K562 (cell line): ENCODE data around the gene NUAK1. TPM values are rescaled to one million over a fixed set of nuclear protein-coding genes. Genes with fewer than 3 reads are reported as not detected.

Experiments
- ATAC-seq: fragments of 200-7000 bp; cut with Tn5 transposase; 3 replicates; pipeline ENCODE4 v1.9.1; 2020; ENCODE audit warnings: moderate library complexity
- BruUV-seq: library from RNA; stranded (reverse); fragments of 400-500 nt; replicated peaks from 2 replicates; lab custom pipeline; 2021; lab: Mats Ljungman, UMichigan
- CTCF ChIA-PET: fragments of 300-600 bp; formaldehyde crosslinking; extraction: SDS; loops from one replicate; lab custom pipeline; 2021; ENCODE audit warnings: low intra/inter-chr PET ratio; lab: Yijun Ruan, JAX
- POLR2A ChIA-PET: fragments of 300-600, 350-650 bp; sonication (Branson Sonifier 250); formaldehyde crosslinking; extraction: SDS; loops from one replicate; lab custom pipeline; 2021; ENCODE audit warnings: antibody characterized with exemption, inconsistent platforms; lab: Yijun Ruan, JAX
- DNase-seq, 4 experiments: peaks; one replicate each; pipeline versions ENCODE4 v3.0.0 to v3.0.0-alpha.2; 2011 to 2018; ENCODE audit warnings: low spot score in 3 of 4, mixed read lengths in 3 of 4; ENCODE audit errors: extremely low read depth in 1 of 4
- FAIRE-seq: peaks from 2 replicates; lab custom pipeline; 2011; peaks lifted over from hg19 to GRCh38; lab: Jason Lieb, UNC
- H2AFZ ChIP-seq: 2 replicates; pipeline ENCODE4 v1.6.0; 2011; ENCODE audit warnings: low read depth, low read length, control low read depth, inconsistent platforms
- H3K27ac ChIP-seq: fragments of 200-600 bp; 3 replicates; pipeline ENCODE4 v1.8.0; 2011; ENCODE audit warnings: low read depth, mild to moderate bottlenecking, control low read depth, inconsistent platforms, low read length, moderate library complexity, mixed read lengths; ENCODE audit errors: extremely low read depth
- H3K27me3 ChIP-seq, 2 experiments: fragments of 300-600 bp in 1 of 2; 2 replicates in 1 of 2; 3 replicates in 1 of 2; pipeline versions ENCODE4 v1.6.0 to v1.8.0; 2011; ENCODE audit warnings: inconsistent platforms in 2 of 2, low read length in 2 of 2, mild to moderate bottlenecking in 1 of 2, mixed read lengths in 1 of 2, moderate library complexity in 1 of 2; ENCODE audit not compliant: control insufficient read depth in 2 of 2, insufficient read depth in 2 of 2
- H3K36me3 ChIP-seq: fragments of 300-600 bp; 3 replicates; pipeline ENCODE4 v1.8.0; 2011; ENCODE audit warnings: mild to moderate bottlenecking, low read length, inconsistent platforms; ENCODE audit not compliant: control insufficient read depth, insufficient read depth
- H3K4me1 ChIP-seq, 2 experiments: fragments of 200-600 bp in 1 of 2; replicated peaks in 1 of 2; 2 replicates in 1 of 2; 3 replicates in 1 of 2; pipeline versions ENCODE4 v1.5.1 to v1.8.0; 2011; ENCODE audit warnings: inconsistent platforms in 2 of 2, low read length in 2 of 2, mild to moderate bottlenecking in 1 of 2, mixed read lengths in 1 of 2, moderate library complexity in 1 of 2; ENCODE audit not compliant: control insufficient read depth in 2 of 2, insufficient read depth in 2 of 2
- H3K4me2 ChIP-seq: 2 replicates; pipeline ENCODE4 v1.6.1; 2011; ENCODE audit warnings: low read length, control low read depth, inconsistent platforms, mixed read lengths; ENCODE audit not compliant: insufficient read depth
- H3K4me3 ChIP-seq: fragments of 200-600 bp; sonication (generic), shearing (Covaris generic); 2 replicates; pipeline ENCODE4 v1.5.1; 2016; ENCODE audit warnings: control low read depth, inconsistent platforms
- H3K79me2 ChIP-seq: fragments of 200-600 bp; 3 replicates; pipeline ENCODE4 v1.8.0; 2011; ENCODE audit warnings: low read length, inconsistent platforms; ENCODE audit not compliant: control insufficient read depth, insufficient read depth
- H3K9ac ChIP-seq, 2 experiments: 2 replicates each; pipeline versions ENCODE4 v1.6.0 to v1.6.1; 2011; ENCODE audit warnings: low read depth in 2 of 2, low read length in 2 of 2, control low read depth in 1 of 2, inconsistent platforms in 1 of 2, mild to moderate bottlenecking in 1 of 2, mixed read lengths in 1 of 2; ENCODE audit not compliant: insufficient read depth in 1 of 2
- H3K9me1 ChIP-seq: one replicate; pipeline ENCODE4 v1.6.0; 2011; ENCODE audit warnings: inconsistent platforms, mild to moderate bottlenecking, low read length, moderate library complexity; ENCODE audit not compliant: control insufficient read depth, insufficient read depth
- H3K9me3 ChIP-seq: replicated peaks from 2 replicates; pipeline ENCODE4 v1.5.1; 2011; ENCODE audit warnings: low read depth, low read length, inconsistent platforms; ENCODE audit not compliant: control insufficient read depth, insufficient read depth
- H4K20me1 ChIP-seq: replicated peaks from 2 replicates; pipeline ENCODE4 v1.6.1; 2011; ENCODE audit warnings: low read length, inconsistent platforms, mixed read lengths; ENCODE audit not compliant: control insufficient read depth, insufficient read depth
- ADNP ChIP-seq: fragments of 200-800 bp; sonication (Bioruptor generic); IDR thresholded peaks from 2 replicates; pipeline ENCODE4 v1.6.1; 2016; ENCODE audit warnings: missing genetic modification characterization, missing compliant biosample characterization
- CSDE1 ChIP-seq, 2 experiments: fragments of 450-650 bp; IDR thresholded peaks; 2 replicates each; pipeline ENCODE4 v1.6.1; 2016; ENCODE audit warnings: mild to moderate bottlenecking in 1 of 2
- NELFE ChIP-seq: IDR thresholded peaks from 2 replicates; pipeline ENCODE4 v1.6.1; 2011; ENCODE audit warnings: mild to moderate bottlenecking; ENCODE audit not compliant: insufficient read depth, insufficient read length
- SMARCC2 ChIP-seq: fragments of 450-650 bp; IDR thresholded peaks from 2 replicates; pipeline ENCODE4 v1.6.1; 2017; ENCODE audit warnings: antibody characterized with exemption, moderate library complexity, mild to moderate bottlenecking, low read depth
- TCF3 ChIP-seq: sonication (generic); formaldehyde crosslinking; IDR thresholded peaks from 2 replicates; pipeline ENCODE4 v1.4.0; 2020; ENCODE audit warnings: mild to moderate bottlenecking, missing genetic modification reagents
- TCFL5 ChIP-seq: fragments of 250-450 bp; sonication (Bioruptor Pico); conservative IDR thresholded peaks from 2 replicates; pipeline ENCODE4 v1.6.1; 2021; ENCODE audit warnings: mild to moderate bottlenecking, moderate library complexity, matching md5 sums
- ZFP91 ChIP-seq: sonication (generic); formaldehyde crosslinking; IDR thresholded peaks from 2 replicates; pipeline ENCODE4 v1.8.0; 2022; ENCODE audit warnings: mild to moderate bottlenecking, missing genetic modification reagents
- ZFPM2 ChIP-seq: fragments of 250-450 bp; sonication (Bioruptor Pico); IDR thresholded peaks from 2 replicates; pipeline ENCODE4 v1.5.1; 2022; ENCODE audit warnings: mild to moderate bottlenecking
- WGBS: fragments of 100-300 bp; shearing (Covaris generic); methylation state at CpG from one replicate; pipeline ENCODE4 v1.1.6; 2016; ENCODE audit warnings: low coverage, mixed read lengths; ENCODE audit not compliant: insufficient coverage; ENCODE audit errors: missing lambda C conversion rate; 5-methylcytosine and 5-hydroxymethylcytosine counted together
- in situ Hi-C: fragments of 300-500 bp; cut with MboI; formaldehyde crosslinking; loops from 4 replicates; pipeline ENCODE4 v1.15.0; 2018; ENCODE audit warnings: inconsistent platforms, mixed read lengths
- intact Hi-C: fragments of 100-400 bp; cut with micrococcal nuclease; formaldehyde crosslinking; loops from 2 replicates; pipeline ENCODE4 v1.14.2; 2022
- polyA plus RNA-seq, 8 experiments: library from polyadenylated mRNA; depleted of rRNA in 4 of 8; stranded (reverse) in 5 of 8; unstranded in 3 of 8; fragments of >200 nt; fragmentation: Nextera tagmentation in 2 of 8; fragmentation: Illumina TruSeq in 1 of 8; extraction: Ambion mirVana in 2 of 8; extraction: Trizol in 1 of 8; gene quantifications; 2 replicates each; pipeline versions ENCODE4 v1.2.1 to v1.2.3, GENCODE V29; 2011 to 2014; ENCODE audit warnings: inconsistent platforms in 1 of 8, missing spikeins in 1 of 8
- total RNA-seq, 7 experiments: library from RNA; depleted of rRNA in 6 of 7; stranded (reverse); fragments of >200 nt in 6 of 7; fragmentation: Illumina TruSeq in 2 of 7; extraction: Trizol in 2 of 7; gene quantifications; 2 replicates each; pipeline versions ENCODE4 v1.2.1 to v1.2.3, GENCODE V29; 2011 to 2021; ENCODE audit warnings: low replicate concordance in 1 of 7

NUAK1 gene
- total and polyA plus RNA-seq, 9 of the 15 experiments (the other 6 are each of a cell fraction or from before 2014, with no cell fraction given) = 0.02 TPM; not detected in 8

DNA sequence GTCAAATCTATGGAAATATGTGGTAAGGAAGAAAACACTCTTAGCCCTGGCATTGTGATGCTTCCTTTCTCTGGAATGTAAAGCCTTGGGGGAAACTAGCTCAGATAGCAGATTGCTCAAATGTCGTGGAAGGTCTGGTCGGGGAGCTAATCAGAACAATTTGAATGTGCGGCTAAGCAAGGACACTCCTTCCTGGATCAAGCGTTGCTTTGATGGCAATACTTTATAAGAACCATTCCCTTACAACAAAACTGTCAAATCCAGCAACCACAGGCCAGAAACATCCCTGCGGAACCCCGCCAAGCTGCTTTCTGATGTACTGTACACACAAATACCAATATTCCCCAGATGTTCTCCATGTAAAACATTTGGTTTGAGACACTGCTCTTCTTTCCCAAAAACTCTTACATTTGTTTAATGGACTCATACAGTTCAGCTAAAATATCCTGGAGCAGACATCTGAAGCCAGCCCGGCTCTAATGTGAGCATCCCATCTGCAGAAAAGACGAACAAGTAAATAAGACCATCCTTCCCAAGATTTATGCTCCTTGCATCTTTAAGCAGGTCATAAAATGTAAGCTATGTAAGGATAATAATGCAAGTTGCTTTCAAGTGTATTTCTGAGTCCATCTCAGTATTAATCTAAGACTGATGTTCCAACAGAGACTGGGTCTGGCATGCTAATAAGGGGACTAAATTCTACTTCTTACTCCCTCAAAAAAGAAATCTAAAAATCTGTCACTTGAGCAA is 20.2 kb downstream of the NUAK1 start:
- CTCF ChIA-PET = no interaction called here
- in situ Hi-C loops = no loop called here
- no peaks in the 10 kb centered on the region for H3K9me3 ChIP-seq
- no peak for TF ChIP-seq ZFPM2
- TF ChIP-seq ADNP (tag) = no peak
- no peak for TF ChIP-seq NELFE
- TF ChIP-seq ZFP91 (CRISPR knock-in tag) = no peak
- no peak for TF ChIP-seq TCFL5
- no peak for TF ChIP-seq CSDE1 (IDR thresholded peaks at IDR 0.05)
- TF ChIP-seq TCF3 (CRISPR knock-in tag) = no peak
- no peak for TF ChIP-seq SMARCC2
- TF ChIP-seq, all 486 proteins: peak for 0
- intact Hi-C loops = no loop called here
- POLR2A ChIA-PET = interaction anchor here (0.6 to 0.7 kb wide), 2 partner anchors 16 to 67 kb away, joined by 3 to 4 read pairs; no protein-coding TSS in a partner anchor
- under 1% methylated on average over 8 of the region's 8 CpGs for WGBS
- DNase-seq = no peak
- peaks cover 10 to 31% of the 10 kb centered on the region in 2 experiments; a peak in 4 of 5 replicates for H3K27me3 ChIP-seq
- H3K79me2 ChIP-seq = no peaks in the 10 kb centered on the region
- no peak overlapping the region for H2AFZ ChIP-seq
- FAIRE-seq = no peak
- H4K20me1 ChIP-seq = no peaks in the 10 kb centered on the region
- no peak overlapping the region for H3K27ac ChIP-seq
- no peak overlapping the region for H3K4me2 ChIP-seq
- no TSS peak for BruUV-seq
- H3K4me3 ChIP-seq = no peak overlapping the region
- no peaks in the 10 kb centered on the region for H3K36me3 ChIP-seq
- H3K4me1 ChIP-seq = no peaks in the 10 kb centered on the region
- peaks cover 2% of the 10 kb centered on the region for H3K9me1 ChIP-seq
- H3K9ac ChIP-seq = no peak overlapping the region
- no peak for ATAC-seq
